Mesenteric fat pad (tissue), 1 donor: ENCODE results near the gene SET. TPM values are rescaled to one million over a fixed set of nuclear protein-coding genes. Genes with fewer than 3 reads are reported as not detected.

Experiments
- DNase-seq: peaks from one replicate; pipeline ENCODE4 v3.0.0-alpha.2; 2020; ENCODE audit warnings: low spot score
- total RNA-seq: library from RNA; stranded (reverse); fragmentation: NEBNext Ultra II Directional; extraction: Animal tissue kit (Norgen Biotek cat#: 25700); gene quantifications from one replicate; pipeline ENCODE4 v1.2.1, GENCODE V29; 2021
- donor health status: DM: yes; HTN: yes; CAD: no.

Gene SET
- total RNA-seq, 1 donor from 2014 or later: 197 TPM

DNA sequence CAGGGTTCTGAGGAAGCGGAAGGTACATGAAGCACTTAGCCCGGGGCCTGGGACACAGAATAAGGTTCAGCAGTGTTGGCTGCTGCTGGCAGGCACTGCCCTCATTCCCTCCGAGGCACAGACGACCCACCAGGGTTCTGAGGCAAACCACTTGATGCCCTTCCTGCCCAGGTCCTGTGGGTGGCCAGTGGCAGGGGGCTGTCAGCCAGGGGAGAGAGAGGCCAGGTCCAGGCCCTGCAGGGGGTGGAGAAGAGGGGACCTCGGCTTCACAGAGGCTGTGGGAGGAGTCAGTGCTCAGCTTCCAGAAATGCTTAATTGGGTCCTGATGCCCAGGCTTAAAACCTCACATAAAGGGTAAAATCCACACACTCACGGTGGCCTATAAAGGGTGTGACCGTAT is 39.3 kb downstream of the SET start:
- DNase-seq: no peak

- DNase-seq: no peak
These were observed 40.3 kb downstream of the SET start for GRCh38 chr9:128729302-128729701.

GRCh38 chr9:128729766-128730517 is 40.9 kb downstream of the SET start:
- DNase-seq: no peak

- no peak for DNase-seq
These were observed 42.1 kb downstream of the SET start for GRCh38 chr9:128731093-128731492.

GRCh38 chr9:128731691-128732090 is 42.7 kb downstream of the SET start:
- no peak for DNase-seq

DNA sequence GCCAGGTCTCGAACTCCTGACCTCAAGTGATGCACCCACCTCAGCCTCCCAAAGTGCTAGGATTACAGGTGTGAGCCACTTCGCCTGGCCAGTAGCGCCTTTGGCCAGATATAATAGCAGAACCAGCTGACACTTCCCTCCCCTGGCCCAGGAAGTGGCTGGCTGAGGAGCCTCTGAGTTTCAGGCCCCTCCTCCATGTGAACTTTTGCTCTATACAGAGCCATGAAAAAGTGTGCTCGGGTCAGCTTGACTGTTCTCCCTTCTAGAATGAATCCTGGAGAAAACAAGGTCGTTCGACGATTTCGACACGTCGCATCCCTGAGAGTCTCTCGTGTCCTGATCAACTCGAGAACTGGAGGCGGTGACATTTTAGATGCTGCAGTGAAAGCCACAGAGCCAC is 43.6 kb downstream of the SET start:
- no peak for DNase-seq

GRCh38 chr9:128733256-128733655 is 44.2 kb downstream of the SET start:
- DNase-seq: no peak

DNA sequence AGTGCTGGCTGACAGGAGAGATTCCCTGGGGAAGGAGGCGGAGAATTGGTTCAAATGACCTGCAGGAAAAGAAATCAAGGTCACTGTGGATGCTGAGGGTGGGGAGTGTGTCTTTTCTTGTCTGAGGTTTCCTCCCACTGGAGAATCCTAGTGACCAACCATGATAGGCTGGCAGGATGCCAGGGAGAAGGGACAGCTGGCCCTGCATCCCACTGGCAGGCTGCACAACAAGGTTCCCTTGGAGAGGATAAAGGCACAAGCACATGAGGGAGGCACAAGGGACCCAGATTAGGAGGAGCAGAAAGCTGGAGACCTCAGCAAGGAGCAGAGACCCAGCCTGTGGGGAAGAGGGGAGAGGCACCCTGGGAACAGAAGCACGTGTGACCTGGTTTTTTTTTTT is 46.4 kb downstream of the SET start:
- no peak for DNase-seq

DNA sequence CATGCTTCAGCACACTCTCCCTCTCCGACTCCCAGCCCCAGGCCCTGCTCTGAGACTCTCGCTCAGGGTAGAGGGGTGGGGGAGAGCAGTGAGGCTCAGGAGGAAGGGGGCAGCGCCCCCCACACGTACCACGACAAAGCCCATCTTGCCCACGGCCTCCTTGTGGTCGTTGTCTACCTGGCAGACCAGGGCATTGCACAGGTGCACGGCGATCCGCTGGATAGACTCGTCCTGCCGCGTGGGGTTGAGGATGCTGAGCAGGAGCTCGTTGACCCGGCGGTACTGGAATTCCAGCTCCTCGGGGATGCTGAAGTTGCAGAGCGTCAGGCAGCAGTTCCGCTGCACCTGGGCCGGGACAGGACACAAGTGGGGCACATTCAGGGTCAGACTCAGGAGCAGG is 53.4 kb downstream of the SET start:
- no peak for DNase-seq

DNA sequence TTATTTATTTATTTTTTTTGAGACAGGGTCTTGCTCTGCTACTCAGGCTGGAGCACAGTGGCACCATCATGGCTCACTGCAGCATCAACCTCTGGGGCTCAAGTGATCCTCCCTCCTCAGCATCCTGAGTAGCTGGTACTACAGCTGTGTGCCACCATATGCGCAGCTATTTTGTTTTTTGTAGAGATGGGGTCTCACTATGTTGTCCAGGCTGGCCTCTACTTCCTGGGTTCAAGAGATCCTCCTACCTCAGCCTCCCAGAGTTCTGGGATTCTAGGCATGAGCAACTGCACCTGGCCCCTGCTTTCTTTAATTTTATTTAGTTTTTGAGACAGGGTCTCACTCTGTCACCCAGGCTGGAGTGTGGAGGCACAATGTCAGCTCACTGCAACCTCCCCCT is 54.4 kb downstream of the SET start:
- DNase-seq: no peak

Other genes with a start within 250 kb of the SET start
- gene ODF2, start 233.2 kb upstream of the SET start, total RNA-seq: 18.6 TPM
- gene GLE1, start 184.5 kb upstream of the SET start, total RNA-seq: 19.0 TPM
- gene SPTAN1, start 136.6 kb upstream of the SET start, total RNA-seq: 361 TPM
- gene DYNC2I2, start 32.4 kb upstream of the SET start, total RNA-seq: 9.8 TPM
- gene PKN3, start 13.3 kb downstream of the SET start, total RNA-seq: 14.7 TPM
- gene ZDHHC12, start 34.9 kb downstream of the SET start, total RNA-seq: 18.4 TPM
- 32.9 TPM for gene ZER1, start 82.7 kb downstream of the SET start, total RNA-seq
- gene TBC1D13, start 98.0 kb downstream of the SET start, total RNA-seq: 28.3 TPM
- gene ENDOG, start 129.3 kb downstream of the SET start, total RNA-seq: 18.3 TPM
- gene SPOUT1, start 140.6 kb downstream of the SET start, total RNA-seq: 35.0 TPM
- gene KYAT1, start 192.7 kb downstream of the SET start, total RNA-seq: 3.8 TPM
- gene LRRC8A, start 192.9 kb downstream of the SET start, total RNA-seq: 40.5 TPM
- gene PHYHD1, start 231.8 kb downstream of the SET start, total RNA-seq: 13.6 TPM